NCI-H524 treated with DMSO at 0.1 percent for 48 hours (cell line): Measurements from ENCODE around the gene FLT1.

Experiments used
- DNase-seq: peaks from one replicate; lab custom pipeline; 2025; lab: John Stamatoyannopoulos, UW

FLT1 gene, protein sequence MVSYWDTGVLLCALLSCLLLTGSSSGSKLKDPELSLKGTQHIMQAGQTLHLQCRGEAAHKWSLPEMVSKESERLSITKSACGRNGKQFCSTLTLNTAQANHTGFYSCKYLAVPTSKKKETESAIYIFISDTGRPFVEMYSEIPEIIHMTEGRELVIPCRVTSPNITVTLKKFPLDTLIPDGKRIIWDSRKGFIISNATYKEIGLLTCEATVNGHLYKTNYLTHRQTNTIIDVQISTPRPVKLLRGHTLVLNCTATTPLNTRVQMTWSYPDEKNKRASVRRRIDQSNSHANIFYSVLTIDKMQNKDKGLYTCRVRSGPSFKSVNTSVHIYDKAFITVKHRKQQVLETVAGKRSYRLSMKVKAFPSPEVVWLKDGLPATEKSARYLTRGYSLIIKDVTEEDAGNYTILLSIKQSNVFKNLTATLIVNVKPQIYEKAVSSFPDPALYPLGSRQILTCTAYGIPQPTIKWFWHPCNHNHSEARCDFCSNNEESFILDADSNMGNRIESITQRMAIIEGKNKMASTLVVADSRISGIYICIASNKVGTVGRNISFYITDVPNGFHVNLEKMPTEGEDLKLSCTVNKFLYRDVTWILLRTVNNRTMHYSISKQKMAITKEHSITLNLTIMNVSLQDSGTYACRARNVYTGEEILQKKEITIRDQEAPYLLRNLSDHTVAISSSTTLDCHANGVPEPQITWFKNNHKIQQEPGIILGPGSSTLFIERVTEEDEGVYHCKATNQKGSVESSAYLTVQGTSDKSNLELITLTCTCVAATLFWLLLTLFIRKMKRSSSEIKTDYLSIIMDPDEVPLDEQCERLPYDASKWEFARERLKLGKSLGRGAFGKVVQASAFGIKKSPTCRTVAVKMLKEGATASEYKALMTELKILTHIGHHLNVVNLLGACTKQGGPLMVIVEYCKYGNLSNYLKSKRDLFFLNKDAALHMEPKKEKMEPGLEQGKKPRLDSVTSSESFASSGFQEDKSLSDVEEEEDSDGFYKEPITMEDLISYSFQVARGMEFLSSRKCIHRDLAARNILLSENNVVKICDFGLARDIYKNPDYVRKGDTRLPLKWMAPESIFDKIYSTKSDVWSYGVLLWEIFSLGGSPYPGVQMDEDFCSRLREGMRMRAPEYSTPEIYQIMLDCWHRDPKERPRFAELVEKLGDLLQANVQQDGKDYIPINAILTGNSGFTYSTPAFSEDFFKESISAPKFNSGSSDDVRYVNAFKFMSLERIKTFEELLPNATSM (N-terminal part only)

DNA sequence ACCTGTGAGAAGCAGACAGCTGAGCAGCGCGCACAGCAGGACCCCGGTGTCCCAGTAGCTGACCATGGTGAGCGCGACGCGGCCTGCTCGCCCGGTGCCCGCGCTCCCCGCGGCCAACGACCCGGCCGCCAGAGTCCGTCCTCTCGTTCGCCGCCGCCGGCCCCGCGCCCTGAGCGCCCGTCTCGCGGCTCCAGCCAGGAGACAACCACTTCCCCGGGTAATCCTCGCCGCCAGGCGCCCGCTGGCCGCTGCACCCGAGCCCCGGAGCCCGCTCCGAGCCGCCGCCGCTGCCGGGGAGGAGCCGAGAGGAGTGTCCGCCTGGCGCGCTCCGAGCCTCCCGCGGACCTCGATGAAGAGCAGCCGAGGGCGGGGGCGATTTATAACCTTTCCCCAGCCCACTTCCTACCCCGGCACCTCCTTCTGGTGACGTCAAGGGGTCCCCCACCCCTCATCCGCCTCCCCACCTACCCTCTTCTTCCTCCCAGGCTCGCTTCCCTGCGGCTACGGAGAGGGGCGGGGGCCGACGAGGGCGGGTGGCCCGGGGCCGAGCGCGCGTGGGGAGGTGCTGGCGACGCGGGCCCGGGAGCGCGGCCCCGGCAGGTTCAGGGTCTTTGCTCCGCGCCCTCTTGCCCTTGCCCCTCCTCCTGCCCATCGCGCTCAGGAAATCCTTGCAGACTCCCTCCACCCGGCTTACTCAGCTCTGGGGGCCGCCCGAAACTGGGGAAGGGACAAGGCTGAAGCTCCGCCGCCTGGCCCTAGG, at the start of gene FLT1:
FLT1 (minus strand) TSS at position 351 of the 760 bp plus-strand sequence; CDS start at position 66, 285 bp downstream.
- DNase-seq: no peak

DNA sequence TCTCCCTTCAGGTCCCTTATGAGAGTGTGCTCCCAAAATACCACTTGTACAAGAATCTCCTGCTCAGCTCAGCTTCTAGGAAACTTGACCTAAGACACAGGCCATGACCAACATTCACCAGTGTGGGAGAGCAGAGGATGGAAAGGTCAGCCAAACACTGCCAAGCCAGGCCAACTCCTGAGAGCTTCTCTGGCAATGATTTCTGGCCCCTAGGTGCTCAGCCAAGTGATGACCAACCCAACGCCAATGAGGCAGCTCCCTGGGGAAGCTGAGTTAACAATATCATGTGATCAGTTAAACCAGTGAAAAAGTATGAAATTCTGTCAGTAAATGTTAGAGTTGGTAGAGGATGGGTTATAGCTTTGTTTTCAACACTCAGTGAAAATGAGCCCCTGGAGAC, 49.1 kb upstream of the FLT1 start:
- DNase-seq: no peak

DNA sequence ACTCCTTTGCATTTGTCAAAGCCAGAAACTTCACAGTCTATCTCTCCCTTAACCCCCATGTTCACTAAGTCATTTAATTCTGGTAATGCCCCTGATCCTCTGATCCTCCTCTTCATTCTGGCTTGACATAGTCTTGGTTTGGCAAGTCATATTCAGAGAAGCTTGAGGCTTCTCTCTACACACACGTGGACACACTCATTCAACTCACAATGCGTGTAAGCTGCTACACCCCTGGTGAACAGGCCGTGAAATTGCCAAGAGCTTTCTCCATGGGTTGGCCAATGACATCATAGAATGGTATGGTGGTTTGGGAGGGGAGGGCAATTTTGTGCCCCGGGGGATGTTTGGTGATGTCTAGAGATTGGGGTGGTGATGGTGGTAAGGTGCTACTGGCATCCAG, 47.9 kb upstream of the FLT1 start:
- DNase-seq: no peak

DNA sequence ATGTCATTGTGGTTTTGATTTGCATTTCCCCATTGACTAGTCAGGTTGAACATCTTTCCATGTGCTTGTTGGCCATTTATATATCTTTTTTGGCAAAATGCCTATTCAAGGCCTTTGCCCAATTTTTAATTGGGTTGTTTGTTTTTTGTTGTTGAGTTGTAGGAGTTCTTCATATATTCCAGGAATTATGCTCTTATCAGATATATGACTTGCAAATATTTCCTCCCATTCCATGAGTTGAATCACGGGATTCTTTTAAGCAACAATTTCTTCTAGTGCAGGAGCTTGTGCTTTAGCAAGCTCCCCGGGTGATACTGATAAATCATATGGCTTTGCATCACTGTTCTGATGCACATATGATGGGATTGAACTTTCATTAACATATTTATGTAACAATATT, 47.0 kb upstream of the FLT1 start:
- DNase-seq: no peak

DNA sequence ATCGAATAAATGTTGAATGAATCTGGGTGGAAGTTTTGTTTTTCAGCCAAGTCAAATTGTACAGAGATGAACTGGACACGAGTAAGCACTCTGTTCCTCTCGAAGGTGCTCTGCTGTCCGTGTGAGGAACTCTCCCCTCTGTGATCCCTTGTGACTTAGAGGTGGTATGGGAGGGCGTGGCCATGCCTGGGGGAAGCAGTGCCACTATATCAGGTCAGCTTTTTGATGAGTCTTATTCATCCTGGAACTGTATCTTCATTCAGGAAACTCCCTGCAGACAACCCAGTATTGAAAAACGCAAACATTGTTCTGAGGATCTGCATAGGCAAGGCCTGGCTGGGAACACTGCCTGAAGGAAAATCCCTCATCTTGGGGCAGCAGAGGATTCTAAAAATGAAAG, 45.7 kb upstream of the FLT1 start:
- no peak for DNase-seq

DNA sequence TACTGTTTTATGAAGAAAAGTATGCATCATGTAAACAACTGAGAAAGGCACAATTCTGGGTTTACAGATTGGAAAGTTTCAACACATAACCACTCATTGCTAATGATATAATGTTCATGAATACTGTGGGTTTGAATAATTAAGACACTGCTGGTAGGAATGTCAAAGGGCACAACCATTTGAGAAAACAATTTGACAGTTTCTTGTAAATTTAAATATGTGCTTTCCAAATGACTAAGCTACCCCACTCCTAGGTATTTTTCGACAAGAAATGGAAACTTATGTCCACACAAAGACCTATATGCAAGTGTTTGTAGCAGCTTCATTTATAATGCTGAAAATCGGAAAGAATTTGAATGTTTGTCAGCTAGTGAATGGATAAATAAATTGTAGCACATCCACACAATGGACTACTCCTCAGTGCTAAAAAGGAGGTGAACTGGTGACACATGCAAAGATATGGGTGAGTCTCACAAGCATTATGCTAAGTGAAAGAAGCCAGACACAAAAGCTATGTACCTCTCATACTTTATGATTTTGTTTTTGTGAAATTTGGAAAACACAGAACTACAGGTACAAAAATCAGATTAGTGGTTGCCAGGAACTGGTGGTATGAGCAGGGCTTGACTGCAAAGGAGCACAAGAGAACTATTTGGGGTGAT, 44.8 kb upstream of the FLT1 start:
- no peak for DNase-seq

DNA sequence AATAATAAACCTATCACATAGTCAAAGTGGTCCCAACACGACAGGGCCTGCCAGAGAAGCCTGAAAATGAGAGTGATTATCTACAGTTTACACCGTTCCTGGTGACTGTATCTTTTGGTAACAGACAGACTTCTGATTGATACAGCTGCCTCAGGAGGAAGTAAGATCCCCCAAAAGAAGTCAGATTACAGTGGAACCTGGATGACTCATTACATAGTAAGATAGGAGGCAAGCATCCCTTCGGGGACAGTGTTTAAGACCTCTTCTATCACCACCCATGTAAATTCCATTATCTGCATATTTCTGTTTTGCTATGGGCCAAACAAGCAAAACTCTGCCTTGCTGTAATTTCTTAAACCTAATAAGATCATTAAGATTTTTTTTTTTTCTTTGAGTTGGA, 44.0 kb upstream of the FLT1 start:
- no peak for DNase-seq

DNA sequence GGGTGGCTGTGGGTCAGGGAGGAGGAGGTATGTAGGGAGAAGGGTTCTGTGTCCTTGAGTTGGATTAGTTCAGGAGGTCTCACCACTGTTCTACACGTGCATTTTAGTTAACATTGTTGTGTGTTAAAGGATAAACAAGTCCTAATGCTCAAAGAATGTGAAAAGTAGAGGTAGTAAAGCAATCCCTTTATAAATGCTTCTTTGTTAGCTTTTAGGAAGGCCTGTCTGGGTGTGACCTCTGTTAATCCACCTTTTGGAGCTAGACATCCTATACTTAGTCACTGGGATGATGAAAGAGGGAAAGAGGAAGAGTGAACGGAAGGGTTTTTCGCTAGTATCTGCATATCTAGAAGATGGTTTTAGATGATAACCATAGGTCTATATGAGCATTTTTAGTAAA, 42.2 kb upstream of the FLT1 start:
- no peak for DNase-seq

DNA sequence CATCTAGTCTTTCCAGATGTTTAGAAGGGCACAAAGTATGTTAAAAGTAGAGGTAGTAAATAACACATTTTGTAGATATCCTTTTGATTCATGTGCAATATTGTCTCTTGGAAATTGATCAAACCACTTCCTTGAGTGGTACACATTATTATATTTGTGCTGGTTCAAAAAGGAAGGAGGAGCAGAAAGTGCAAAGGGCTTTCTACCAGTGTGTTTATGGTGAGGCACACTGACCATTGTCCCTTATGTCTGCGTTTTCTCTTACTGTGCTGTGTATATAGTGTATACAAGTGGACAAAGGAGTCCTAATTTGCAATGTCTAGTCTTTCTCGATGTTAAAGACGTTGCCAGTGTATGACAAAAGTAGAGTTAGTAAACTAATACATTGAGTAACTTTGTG, 41.4 kb upstream of the FLT1 start:
- no peak for DNase-seq

DNA sequence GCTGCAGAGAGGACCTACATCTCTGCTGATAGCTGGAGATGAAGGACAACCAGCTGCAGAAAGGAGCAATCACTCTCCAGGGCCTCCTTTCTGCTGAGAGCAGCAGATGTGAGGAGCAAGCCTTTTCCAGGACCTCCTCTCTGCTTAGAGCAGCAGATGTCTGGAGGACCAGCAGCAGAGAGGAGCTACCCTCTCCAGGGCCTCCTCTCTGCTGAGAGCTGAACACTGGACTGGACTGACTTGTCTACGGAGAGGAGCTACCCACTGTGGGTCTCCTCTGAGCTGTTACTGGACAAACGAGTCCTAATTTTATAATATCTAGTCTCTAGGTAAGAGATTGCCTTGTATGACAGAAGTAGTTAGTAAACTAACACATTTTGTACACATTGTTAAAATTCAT, 40.8 kb upstream of the FLT1 start:
- no peak for DNase-seq

DNA sequence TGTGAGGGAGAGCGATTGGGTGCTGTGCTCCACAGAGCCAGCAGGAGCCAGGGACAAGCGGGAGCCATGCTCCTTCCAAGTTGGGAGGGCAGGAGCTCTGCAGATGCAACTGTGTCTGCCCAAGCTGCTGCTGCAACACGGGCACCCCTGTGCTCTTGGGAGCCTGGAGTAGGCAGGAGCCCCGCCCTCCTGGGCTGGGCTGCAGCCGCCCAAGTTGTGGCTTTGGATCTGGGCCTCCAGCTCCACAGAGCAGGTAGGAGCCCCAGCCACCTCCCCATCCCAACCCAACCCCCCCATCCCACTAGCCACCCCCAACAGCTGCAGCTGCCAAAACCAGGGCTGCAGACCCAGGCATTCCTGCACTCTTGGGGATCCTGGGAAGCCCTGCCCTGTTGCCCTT, 39.9 kb upstream of the FLT1 start:
- no peak for DNase-seq

DNA sequence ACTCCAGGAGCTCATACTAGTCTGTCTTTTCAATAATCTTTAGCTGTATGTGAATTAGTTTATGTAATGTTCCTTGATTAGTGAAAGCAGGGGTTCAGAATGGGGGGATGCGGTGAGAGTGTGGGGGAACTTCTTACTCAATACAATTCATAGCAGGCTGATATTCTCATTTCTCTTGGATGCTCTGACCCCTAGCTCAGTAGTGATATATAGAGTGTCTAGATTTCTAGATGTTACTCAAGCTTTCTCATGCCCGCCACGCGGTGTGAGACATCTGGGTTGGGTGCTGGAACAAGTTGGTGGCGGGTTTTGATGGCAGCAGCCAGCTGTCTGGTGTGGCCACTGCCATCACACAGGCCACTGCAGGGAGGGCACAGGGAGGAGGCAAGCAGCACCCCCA, 39.3 kb upstream of the FLT1 start:
- no peak for DNase-seq

DNA sequence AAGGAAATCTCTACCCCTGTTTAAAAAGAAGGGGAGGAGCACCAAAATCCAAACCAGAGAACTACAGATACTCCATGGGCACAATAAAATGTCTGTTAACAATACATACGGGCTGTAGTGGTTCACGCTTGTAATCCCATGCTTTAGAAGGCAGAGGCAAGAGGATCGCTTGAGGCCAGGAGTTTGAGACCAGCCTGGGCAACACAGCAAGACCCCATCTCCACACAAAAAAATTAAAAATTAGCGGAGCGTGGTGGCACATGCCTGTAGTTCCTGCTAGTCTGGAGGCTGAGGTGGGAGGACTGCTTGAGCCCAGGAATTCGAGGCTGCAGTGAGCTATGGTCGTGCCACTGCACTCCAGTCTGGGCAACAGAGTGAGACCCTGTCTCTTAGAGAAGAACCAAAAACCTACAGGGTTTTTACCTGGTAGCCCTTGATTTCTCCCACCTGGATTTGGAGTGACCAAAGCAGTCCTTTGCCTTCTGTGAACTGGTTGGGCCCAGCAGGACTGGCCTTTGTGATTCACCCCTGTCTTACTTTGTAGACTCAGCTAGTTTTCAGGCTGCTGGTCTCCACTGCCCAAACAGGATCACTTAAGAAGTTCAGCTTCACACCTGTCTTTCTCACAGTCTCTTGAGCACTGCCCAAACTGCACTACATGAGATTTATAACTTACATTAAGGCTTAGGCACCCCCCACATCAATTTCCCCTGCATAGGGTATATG, 38.7 kb upstream of the FLT1 start:
- no peak for DNase-seq

DNA sequence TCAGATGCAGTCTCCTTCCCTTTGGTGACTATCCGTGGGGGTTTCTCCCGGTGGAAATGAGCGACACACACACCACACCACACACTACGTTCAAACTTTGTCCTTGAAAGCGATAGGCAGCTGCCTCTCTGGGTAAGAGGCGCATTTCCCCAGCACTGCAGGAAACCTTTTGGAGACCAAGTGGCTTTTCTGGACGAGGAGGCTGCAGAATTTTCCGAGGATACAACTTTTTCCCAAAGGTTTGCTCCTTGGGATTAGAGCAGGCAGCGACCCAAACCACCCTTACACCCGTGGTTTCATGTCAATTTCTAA, 38.2 kb upstream of the FLT1 start:
- no peak for DNase-seq

DNA sequence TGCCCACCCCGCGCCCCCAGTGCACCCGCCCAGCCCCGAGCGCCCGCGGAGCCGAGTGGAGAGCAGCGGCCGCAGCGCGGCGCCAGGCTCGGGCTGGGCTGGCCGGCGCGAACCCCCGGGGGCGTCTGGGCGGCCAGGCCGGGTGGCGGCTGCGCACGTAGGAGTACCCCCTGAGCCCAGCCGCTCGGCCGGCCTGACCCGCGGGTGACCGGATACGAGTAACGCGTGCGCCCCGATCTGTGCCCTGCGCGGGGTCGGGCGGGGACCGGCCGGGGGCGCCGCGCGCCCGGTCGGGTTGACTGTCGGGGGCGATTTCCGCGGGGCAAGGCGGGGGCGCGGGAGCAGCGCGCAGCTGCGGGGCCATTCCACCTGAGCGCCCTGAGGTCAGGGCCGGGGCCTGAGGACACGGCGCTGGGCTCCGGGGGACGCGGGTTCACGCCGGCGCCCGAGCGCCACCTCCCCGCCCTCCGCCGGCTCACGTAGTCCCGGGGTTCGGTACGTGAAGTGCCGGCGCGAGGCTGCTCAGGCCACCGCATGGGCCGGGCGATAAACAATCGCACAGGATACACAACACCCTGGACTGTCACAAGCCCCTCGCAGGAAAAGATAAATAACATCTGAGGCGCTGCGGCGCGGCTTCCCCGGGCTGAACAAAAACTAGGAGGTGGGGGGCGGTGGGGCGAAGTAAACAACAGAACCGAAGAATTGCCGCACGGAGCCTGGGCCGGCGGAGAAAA, 37.6 kb upstream of the FLT1 start:
- DNase-seq: no peak

DNA sequence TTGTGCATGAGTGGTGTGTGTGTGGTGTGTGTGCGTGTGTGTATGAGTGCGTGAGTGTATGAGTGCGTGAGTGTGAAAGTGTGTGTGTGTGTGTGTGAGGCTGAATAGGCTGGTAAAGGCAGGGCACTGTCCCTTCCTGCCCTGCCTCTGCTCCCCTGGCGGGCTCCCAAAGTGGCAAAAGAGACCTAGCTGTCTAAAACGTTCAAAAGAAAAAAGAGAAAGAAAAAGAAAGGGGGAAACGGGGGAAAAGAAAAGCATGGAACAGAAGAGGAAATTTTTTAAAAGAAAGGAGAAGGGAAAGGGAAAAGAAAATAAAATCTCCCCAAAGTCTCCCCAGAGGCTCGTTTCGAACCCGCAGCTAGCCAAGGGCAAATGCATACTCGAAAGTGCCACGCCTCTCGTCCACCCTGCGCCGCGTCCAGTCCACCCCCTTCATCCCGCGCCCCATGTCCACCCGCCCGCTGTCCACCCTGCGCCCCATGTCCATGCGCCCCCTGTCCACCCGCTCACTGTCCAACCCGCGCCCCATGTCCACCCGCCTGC, 37.0 kb upstream of the FLT1 start:
- no peak for DNase-seq

DNA sequence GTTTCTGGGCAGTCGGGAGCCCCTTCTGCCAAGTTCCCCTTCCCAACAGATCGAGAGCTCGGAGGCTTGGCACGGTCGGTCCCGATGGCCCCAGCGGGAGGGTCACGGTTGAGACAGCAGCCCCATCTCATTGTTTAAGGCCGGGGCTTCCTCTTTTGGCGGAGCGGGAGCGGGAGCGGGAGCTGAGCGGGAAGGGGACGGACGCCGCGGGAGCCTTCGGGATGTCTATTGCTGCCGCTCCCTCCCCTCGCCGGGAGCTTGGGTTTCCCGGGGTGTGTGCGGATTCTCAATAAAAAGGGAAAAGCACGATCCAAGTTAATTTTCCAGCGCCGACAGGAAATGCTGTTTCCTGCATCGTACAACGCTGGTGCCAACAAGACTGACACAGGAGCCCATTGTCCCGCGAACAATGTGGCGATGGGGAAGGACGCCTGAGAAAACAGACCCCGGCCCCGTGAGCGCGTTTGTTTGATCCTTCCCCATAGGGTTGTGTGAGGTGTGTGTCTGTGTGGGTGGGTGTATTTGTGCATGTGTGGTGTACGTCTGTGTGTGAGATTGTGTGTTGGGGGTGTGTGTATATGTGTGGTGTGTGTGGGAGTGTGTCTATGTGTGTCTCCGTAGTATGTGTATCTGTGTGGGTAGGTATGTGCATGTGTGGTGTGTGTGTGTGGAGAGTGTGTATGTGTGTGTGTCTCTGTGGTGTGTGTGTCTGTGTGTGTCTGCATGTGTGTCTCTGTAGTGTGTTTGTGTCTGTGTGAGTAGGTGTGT, 36.3 kb upstream of the FLT1 start:
- no peak for DNase-seq

DNA sequence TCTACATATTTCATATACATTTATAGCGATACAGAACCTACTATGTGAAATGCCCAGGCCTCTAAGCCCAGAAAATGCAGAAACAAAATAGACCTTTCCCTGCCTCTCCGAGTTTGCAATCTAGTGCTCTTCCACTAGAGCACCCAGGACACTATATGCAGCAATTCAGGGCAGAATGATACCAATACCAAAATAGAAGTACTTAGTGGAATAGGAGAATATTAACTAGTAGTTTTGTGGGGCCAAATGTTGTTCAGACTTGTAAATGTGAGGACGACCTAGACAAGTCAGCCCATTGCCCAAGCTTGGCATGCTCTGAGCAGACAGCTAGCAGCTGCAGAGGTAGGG, 35.8 kb upstream of the FLT1 start:
- DNase-seq: no peak

DNA sequence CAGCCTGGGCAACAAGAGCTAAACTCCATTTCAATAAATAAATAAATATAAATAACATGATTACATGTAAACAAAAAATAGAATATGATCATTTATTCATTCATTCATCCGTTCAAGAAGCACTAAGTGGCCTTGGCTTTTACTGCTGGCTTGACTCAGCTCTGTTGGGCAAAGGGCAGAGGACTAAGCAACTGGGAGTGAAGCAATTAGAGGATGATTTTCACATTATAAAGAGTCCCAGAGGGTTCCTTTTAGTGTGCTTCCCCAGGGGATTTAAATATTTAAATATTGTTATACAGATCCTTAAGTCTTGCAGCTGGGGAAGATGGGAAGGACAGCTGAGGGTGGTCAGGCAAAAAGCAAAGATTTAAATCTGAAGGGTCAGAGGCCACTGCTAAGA, 34.9 kb upstream of the FLT1 start:
- no peak for DNase-seq
